ENCODE results near the gene ACTG2. TPM values are rescaled to one million over a fixed set of nuclear protein-coding genes. Genes with fewer than 3 reads are reported as not detected.
A peak's percentile ranks its signal among the peaks of the same experiment; 100 is the strongest.

The ACTG2 gene
- total and polyA plus RNA-seq, 2 donors (not counting 1 experiment from before 2014, with no cell fraction given): not detected

DNA sequence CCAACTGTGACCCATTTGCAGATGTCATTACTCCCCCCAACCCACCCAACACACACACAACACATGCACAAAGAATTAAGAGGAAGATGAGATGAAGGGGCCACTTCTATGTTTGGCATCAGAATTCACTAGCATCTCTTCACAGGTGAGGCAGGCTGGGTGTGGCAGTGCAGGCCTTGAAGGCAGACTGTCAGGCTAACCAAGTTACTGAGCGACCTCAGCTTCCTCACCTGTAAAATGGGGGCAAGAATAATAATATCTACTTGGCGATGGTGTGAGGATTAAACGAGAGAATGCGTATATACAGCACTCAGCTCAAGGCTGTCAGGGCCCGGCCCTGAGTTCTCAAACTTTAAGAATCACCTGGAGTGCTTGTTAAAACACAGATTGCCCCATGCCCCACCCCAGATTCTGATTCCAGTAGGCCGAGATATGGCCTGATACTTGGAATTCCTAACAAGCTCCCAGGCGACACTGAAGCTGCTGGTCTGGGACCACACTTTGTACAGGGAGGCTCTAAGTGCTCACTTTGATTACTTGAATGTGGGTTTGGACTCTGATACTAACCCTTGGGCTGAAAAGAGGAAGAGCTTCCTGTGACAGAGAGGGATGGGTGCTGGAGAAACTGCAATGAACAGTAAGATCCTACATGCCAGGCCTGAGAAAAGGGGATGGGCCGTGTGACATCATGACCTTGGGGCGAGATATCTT, 1.1 kb downstream of the ACTG2 start:
- ChIA-PET POLR2A (no interaction called here), CTCF (no interaction called here)
- H2AFZ ChIP-seq (ENCODE audit: insufficient read depth, low read depth, low read length, poor library complexity, severe bottlenecking): no peak overlapping the region
- no peak overlapping the region for H3K4me3 Mint-ChIP-seq
- H3K9ac ChIP-seq (ENCODE audit: low read length): no peak overlapping the region
- no peak overlapping the region for H3K4me2 ChIP-seq (replicated peaks; ENCODE audit: low read depth, low read length, poor library complexity, severe bottlenecking)
- no peaks in the 10 kb centered on the region for H3K79me2 ChIP-seq (ENCODE audit: control insufficient read depth, insufficient read depth, low read length)
- H3K9me3 ChIP-seq (ENCODE audit: control extremely low read depth in 1 of 3, control insufficient read depth in 2 of 3, insufficient read depth in 1 of 3, low read length in 2 of 3): no peaks in the 10 kb centered on the region
- WGBS (ENCODE audit: insufficient coverage): 93% methylated on average over 4 of the region's 9 CpGs
- DNase-seq (no peak), ATAC-seq (ENCODE audit: low read depth) (no peak)
- no peaks in the 10 kb centered on the region for H3K9me3 Mint-ChIP-seq (ENCODE audit: insufficient read depth)
- no peaks in the 10 kb centered on the region for H4K20me1 ChIP-seq (ENCODE audit: control insufficient read depth, insufficient read depth, low read length, poor library complexity, severe bottlenecking)
- no peaks in the 10 kb centered on the region for H3K36me3 ChIP-seq (replicated peaks in 1 of 2; ENCODE audit: control extremely low read depth in 1 of 2, control insufficient read depth in 1 of 2, extremely low read depth in 1 of 2, insufficient read depth in 2 of 2, low read length in 1 of 2)
- TF ChIP-seq, protein P1, sequence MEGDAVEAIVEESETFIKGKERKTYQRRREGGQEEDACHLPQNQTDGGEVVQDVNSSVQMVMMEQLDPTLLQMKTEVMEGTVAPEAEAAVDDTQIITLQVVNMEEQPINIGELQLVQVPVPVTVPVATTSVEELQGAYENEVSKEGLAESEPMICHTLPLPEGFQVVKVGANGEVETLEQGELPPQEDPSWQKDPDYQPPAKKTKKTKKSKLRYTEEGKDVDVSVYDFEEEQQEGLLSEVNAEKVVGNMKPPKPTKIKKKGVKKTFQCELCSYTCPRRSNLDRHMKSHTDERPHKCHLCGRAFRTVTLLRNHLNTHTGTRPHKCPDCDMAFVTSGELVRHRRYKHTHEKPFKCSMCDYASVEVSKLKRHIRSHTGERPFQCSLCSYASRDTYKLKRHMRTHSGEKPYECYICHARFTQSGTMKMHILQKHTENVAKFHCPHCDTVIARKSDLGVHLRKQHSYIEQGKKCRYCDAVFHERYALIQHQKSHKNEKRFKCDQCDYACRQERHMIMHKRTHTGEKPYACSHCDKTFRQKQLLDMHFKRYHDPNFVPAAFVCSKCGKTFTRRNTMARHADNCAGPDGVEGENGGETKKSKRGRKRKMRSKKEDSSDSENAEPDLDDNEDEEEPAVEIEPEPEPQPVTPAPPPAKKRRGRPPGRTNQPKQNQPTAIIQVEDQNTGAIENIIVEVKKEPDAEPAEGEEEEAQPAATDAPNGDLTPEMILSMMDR (IDR thresholded peaks at IDR 0.05): no peak
- TF ChIP-seq EZH2 (IDR thresholded peaks at IDR 0.05; ENCODE audit: borderline replicate concordance, insufficient read depth, low read depth, low read length, poor library complexity, severe bottlenecking): no peak
- H3K27ac Mint-ChIP-seq: no peak overlapping the region
- H3K27me3 Mint-ChIP-seq: peaks cover 13% of the 10 kb centered on the region
- intact Hi-C loops (cut with micrococcal nuclease): no loop called here
- peaks cover 6% of the 10 kb centered on the region for H3K4me1 Mint-ChIP-seq
- no peak overlapping the region for H3K27ac ChIP-seq (ENCODE audit: low read length in 2 of 2)
- no peaks in the 10 kb centered on the region for H3K27me3 ChIP-seq (replicated peaks in 1 of 4; ENCODE audit: control extremely low read depth in 1 of 4, control insufficient read depth in 3 of 4, insufficient read depth in 4 of 4, low read length in 3 of 4)
- no peak overlapping the region for H3K4me3 ChIP-seq (ENCODE audit: control extremely low read depth in 1 of 5, extremely low read depth in 1 of 5, insufficient read depth in 1 of 5, low read depth in 2 of 5, low read length in 4 of 5)
- H3K4me1 ChIP-seq (ENCODE audit: control insufficient read depth in 2 of 2, insufficient read depth in 2 of 2, low read length in 2 of 2): peaks cover 3 to 12% of the 10 kb centered on the region in 2 donors

DNA sequence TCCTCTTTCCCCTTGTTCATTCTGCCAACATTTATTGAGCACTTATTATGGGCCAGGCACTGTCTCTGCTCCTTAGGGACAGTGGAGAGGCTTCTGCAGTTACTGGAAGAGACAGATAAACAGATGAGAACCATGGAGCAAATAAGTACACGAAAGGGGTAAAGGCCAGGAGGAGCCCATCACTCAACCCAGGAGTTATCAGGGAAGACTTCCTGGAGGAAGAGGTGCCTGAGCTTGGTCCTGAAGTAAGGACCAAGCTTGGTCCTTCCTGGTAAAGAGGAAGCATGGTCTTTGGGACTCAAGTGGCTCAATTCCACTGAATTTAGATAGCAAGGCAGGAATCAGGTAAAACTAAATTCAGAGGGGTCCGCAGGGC, 1.7 kb downstream of the ACTG2 start:
- H3K4me2 ChIP-seq (replicated peaks; ENCODE audit: low read depth, low read length, poor library complexity, severe bottlenecking): no peak overlapping the region
- TF ChIP-seq, protein P1 (IDR thresholded peaks at IDR 0.05): no peak
- no peak for TF ChIP-seq EZH2 (IDR thresholded peaks at IDR 0.05; ENCODE audit: borderline replicate concordance, insufficient read depth, low read depth, low read length, poor library complexity, severe bottlenecking)
- H4K20me1 ChIP-seq (ENCODE audit: control insufficient read depth, insufficient read depth, low read length, poor library complexity, severe bottlenecking): no peaks in the 10 kb centered on the region
- 100% methylated on average over 1 of the region's 2 CpGs for WGBS (ENCODE audit: insufficient coverage)
- CTCF ChIA-PET: no interaction called here
- H3K27me3 ChIP-seq (replicated peaks in 1 of 4; ENCODE audit: control extremely low read depth in 1 of 4, control insufficient read depth in 3 of 4, insufficient read depth in 4 of 4, low read length in 3 of 4): no peaks in the 10 kb centered on the region
- ATAC-seq (ENCODE audit: low read depth): no peak
- no peak overlapping the region for H3K4me3 ChIP-seq (ENCODE audit: control extremely low read depth in 1 of 5, extremely low read depth in 1 of 5, insufficient read depth in 1 of 5, low read depth in 2 of 5, low read length in 4 of 5)
- no peaks in the 10 kb centered on the region for H3K9me3 Mint-ChIP-seq (ENCODE audit: insufficient read depth)
- no peak overlapping the region for H3K27ac ChIP-seq (ENCODE audit: low read length in 2 of 2)
- no peak overlapping the region for H3K9ac ChIP-seq (ENCODE audit: low read length)
- H2AFZ ChIP-seq (ENCODE audit: insufficient read depth, low read depth, low read length, poor library complexity, severe bottlenecking): no peak overlapping the region
- H3K79me2 ChIP-seq (ENCODE audit: control insufficient read depth, insufficient read depth, low read length): no peaks in the 10 kb centered on the region
- H3K27me3 Mint-ChIP-seq: peaks cover 13% of the 10 kb centered on the region
- intact Hi-C loops (cut with micrococcal nuclease): no loop called here
- H3K4me1 ChIP-seq (ENCODE audit: control insufficient read depth in 2 of 2, insufficient read depth in 2 of 2, low read length in 2 of 2): peaks cover 3 to 12% of the 10 kb centered on the region in 2 donors
- no peak for DNase-seq
- no peak overlapping the region for H3K4me3 Mint-ChIP-seq
- peaks cover 6% of the 10 kb centered on the region for H3K4me1 Mint-ChIP-seq
- POLR2A ChIA-PET: no interaction called here
- H3K9me3 ChIP-seq (ENCODE audit: control extremely low read depth in 1 of 3, control insufficient read depth in 2 of 3, insufficient read depth in 1 of 3, low read length in 2 of 3): no peaks in the 10 kb centered on the region
- peak overlapping the region; percentile 33 for H3K27ac Mint-ChIP-seq
- H3K36me3 ChIP-seq (replicated peaks in 1 of 2; ENCODE audit: control extremely low read depth in 1 of 2, control insufficient read depth in 1 of 2, extremely low read depth in 1 of 2, insufficient read depth in 2 of 2, low read length in 1 of 2): no peaks in the 10 kb centered on the region

Measured in B cell (primary cell).